Stimulated activated CD8-positive, alpha-beta memory T cell treated with anti-CD3 and anti-CD28 coated beads, Interleukin-2, amount 100 ng/mL, for 1 hour (primary cell): ENCODE data around the gene ARHGEF4.
A peak's percentile ranks its signal among the peaks of the same experiment; 100 is the strongest.

Source experiments
- DNase-seq, 2 donors: peaks; one replicate each; pipeline ENCODE4 v3.0.0-alpha.2; 2020; ENCODE audit warnings: low read depth in 2 of 2

The ARHGEF4 gene

GRCh38 chr2:130850788-130851623 lies 14.3 kb downstream of the ARHGEF4 start:
- DNase-seq = no peak

DNA sequence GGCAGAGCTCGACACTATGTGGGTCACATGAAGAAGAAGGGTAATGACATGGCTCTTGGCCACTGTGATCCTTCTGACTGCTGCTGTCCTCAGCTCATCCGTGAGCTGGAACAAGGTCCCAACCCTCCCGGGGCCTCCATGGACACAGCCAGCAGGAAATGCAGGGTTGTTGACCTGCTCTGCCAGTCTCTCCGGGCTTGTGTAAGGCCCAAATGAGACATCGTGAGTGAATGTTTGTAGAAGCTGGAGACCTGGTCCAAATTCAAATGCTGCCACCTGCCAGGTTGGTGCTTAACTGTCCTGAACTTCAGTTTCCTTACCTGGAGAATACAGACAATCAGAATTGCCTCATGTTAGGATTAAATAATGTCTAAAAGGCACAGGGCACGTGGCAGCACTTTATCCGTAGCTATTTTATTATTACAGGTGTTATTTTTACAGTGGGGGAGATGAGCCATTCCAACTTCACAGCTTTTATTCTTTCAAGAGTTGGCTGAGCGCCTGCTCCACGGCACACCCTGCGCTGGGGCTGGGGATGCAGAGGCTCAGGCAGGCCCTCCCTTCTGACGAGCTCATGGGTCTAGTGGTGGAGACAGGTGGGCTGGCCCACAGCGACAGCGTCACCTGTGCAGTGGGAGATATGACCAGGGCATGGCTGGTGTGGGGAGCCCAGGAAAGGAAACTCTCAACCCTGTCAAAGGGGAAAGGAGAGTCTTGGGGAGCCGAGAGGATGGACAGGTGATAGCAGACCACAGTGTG lies 15.1 kb downstream of the ARHGEF4 start:
- DNase-seq = no peak

DNA sequence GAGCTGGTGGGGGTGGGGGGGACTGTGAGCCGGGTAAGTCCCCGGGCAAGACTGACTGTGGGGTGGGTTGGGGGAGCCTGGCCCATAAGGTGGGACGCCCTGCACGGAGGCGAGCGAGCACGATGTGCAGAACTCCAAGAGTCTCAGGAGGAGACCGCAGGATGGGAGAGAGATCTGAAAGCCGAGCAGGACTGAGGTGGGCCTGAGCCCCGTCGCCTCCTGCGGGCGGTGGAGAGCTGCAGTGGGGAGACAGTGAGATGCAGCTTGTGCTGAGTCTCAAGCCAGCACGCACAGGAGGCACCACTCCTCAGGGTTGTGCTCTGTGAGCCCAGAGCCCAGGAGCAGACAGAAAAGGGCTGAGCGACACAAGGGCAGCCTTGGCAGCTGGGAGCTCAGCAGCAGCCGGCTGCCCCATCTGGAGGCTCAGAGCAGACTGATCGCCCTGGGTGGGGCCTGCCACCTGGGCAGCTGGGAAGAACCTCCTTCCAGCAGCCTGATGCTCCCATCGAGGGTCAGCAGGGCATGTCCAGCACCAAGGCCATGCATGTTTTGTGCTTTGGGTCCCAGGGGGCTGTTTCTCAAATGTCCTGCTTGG lies 15.9 kb downstream of the ARHGEF4 start:
- DNase-seq = no peak

DNA sequence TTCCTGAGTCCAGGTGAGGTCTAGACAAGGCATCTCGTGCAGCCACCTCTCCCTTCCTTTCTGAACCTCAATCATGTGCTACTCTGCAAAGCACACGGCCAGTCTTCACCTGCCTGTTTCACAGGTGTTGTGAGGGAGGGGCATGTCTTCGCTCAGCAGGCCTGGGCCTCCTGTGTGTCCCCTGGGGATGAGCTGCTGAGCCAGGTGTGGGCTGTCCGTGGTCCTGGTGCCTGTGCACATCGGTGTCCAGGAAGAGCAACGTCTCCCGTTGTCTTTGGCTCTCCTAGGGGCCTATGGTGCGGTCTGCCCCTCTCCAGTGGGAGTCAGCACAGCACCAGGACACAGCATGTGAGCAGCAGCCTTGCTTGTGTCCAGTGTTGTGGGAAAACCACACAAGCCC lies 16.7 kb downstream of the ARHGEF4 start:
- no peak for DNase-seq

DNA sequence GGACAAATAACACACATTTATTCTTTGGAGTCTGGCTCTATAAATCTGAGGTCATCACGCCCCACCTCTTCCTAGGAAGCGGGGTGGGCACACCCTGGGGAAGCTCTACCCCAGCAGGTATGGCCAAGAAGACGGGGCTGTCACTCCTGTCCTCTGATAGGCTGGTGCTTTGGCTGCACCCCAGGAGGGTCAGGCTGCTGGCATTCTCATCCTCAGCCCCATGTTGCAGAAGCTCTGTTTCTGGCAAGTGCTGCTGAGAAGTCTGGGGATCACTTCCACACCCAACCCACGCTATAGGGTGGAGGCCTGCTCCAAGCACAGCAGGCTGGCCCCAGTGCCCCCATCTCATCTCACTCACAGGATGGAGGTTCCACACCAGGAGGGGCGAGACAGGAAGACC lies 17.6 kb downstream of the ARHGEF4 start:
- no peak for DNase-seq

DNA sequence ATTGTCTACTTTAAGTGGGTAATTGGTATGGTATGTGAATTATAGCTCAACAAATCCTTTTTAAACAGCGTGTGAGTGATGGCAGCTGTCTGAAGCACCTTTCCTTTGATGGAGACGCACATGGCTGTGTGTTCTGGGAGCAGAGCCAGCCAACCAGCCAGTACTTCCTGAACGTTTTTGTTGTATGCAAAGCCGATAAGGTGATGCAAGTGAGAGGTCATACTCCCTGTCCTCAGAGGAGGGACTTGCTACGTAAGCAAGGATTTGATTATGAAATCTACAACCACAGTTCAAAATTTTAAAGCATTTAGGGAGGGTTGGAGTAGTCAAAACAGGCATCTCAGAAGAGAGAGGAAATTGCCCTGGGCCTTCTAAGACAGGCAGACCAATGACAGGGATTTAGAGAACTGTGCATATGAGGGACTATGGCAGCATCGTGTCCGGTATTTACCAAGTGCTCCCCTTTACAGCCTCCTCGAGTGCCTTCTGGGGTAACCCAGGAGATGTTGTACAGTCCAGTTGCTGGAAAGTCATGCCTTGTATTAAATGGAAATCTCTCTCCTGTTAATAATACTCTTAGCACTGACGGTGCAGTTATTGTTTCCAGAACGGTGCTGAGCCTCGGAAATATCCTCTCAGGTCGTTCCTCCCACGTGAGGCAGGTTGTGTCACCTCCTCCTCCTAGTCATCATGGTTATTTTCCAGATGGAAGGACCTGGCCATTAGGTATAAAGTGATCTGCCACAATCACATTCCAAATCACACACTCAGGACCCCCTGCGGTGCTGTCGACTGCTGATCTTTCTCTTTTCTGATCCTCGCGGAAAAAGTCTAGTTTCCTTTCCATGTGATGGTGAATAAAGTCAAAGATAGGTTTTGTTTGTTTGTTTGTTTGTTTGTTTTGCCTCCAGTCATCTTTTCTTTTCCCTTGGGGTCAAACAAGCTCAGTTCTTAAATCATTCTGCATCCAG lies 28.4 kb downstream of the ARHGEF4 start:
- no peak for DNase-seq

- no peak for DNase-seq
Observed at GRCh38 chr2:130869441-130870160, 32.9 kb downstream of the ARHGEF4 start.

- no peak for DNase-seq
Observed at GRCh38 chr2:130870161-130870485, 33.4 kb downstream of the ARHGEF4 start.

DNA sequence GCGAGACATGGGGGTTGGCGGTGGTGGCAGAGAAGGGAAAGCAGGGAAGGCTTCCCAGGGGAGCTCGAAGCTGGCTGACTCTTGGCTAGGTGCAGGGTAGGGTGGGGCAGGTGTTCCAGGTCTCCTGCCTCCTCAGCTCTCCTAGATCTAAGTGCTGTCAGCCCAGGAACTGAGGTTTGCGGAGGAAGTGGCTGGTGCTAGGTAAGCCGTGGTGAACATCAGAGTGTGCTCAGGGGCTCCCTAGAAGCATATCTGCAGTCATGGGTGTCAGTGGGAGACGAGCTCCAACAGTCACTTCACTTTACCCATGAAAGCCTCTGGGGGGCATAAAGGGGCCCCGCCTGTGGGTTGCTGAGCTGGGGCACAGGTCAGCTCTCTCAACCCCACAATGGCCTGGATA lies 34.1 kb downstream of the ARHGEF4 start:
- DNase-seq = no peak

GRCh38 chr2:130871843-130872740 lies 35.4 kb downstream of the ARHGEF4 start:
- no peak for DNase-seq

- no peak for DNase-seq
Observed at GRCh38 chr2:130872741-130873125, 36.0 kb downstream of the ARHGEF4 start.

- DNase-seq = peak; percentile 39 to 54
Observed at GRCh38 chr2:130873700-130874346, 37.1 kb downstream of the ARHGEF4 start.

DNA sequence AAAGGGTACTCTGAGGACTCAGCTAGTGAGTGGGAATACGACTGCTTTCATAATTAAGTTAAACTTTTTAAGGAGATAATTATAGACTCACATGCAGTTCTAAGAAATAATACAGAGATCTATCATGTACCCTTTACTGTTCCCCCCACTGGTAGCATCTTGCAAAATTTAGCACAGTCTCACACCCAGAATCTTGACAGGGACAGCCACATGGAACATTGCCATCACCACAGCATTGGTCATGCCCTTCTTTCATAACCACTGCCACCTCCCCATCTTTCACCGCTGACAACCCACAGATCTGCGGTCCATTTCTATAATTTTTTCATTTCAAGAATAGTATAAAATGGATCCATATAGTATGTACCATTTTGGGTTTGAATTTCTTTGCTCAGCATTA lies 37.8 kb downstream of the ARHGEF4 start:
- DNase-seq = no peak

- no peak for DNase-seq
Observed at GRCh38 chr2:130875935-130876334, 39.2 kb downstream of the ARHGEF4 start.

- DNase-seq = no peak
Observed at GRCh38 chr2:130877258-130877657, 40.5 kb downstream of the ARHGEF4 start.

GRCh38 chr2:130878316-130878715 lies 41.6 kb downstream of the ARHGEF4 start:
- DNase-seq = no peak

DNA sequence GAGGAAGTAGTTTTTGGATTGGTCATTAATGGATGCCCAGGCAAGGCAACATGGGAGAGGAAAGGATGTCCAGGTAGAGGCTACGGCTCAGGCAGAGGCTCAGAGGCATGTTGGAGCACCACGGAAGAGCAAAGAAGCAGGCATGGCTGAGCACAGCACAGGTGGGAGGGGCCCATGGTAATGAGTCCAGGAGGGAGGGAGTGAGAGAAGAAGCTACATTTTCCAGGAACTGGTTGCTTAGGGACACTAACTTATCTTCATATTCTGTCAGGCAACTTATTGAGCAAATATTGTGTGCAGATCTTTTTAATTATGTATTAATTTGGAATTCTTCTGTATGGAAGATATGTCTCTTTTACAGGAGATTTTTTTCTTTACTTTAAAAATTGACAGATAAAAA lies 42.2 kb downstream of the ARHGEF4 start:
- DNase-seq = no peak

DNA sequence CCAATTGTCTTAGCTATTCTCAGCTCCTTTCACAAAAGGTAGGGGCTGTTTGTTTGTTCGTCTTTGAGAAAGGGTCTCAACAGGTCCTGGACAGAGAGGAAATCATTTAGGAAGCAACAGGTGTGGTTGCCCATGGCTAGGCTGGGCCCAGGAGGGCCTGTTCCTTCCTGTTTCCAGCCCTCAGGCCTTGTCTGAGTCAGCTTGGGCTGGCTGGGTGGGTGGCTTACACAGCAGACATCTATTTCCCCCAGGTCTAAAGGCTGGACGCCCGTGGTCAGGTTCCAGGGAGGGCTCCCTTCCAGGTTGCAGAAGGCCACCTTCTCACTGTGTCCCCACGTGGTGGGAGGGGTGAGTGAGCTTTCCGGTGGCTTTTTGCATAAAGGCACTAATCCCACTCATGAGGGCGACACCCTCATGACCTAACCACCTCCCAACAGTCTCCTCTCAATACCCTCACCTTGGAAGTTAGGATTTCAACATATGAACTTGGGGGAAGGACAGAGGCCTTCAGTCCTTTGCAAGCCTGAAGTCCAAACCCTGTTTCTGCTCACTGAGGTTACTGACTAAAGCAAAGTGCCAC lies 45.5 kb downstream of the ARHGEF4 start:
- DNase-seq = no peak

GRCh38 chr2:130882991-130883390 lies 46.3 kb downstream of the ARHGEF4 start:
- no peak for DNase-seq
